ENCODE results near the gene LRRC71. TPM values are rescaled to one million over a fixed set of nuclear protein-coding genes. Genes with fewer than 3 reads are reported as not detected.

The LRRC71 gene
- total and polyA plus RNA-seq, 7 experiments from 2014 or later = not detected

DNA sequence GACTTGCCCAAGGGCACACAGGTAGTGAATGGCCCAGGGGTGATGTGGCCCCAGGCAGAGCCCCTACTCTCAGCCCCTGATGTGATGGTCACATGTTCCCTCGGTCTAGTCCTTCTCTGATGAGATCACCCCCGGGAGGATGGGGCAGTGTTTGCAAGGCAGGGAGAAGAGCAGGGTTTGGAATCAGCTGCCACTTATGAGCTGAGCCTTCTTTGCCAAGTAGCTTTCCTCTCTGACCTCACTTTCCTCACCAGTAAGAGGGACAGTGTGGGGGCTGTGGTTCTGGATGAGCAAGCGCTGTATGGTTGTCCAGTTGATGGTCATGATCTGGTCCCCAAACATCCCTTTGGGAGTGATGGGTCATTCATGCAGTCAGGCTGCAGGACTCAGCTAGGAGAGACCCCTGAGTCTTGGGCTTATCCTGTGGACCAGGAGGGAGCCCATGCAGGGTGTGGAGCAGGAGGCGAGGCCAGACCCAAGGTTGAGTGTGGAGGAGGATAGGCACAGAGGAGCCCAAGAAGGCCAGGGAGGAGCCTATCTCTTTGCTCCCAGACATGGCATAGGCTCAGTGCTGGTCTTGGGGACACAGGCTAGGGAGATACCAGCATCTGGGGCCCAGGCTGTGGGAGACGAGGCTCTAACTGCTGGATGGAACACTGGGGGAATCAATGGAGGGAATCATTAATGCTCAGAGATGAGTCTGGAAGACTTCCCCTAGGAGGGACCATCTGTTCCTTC is 42.8 kb upstream of the LRRC71 start:
- ATAC-seq (no peak), DNase-seq (no peak)
- no peaks in the 10 kb centered on the region for H3K27me3 ChIP-seq (ENCODE audit: control insufficient read depth in 2 of 2, insufficient read depth in 2 of 2, low read length in 2 of 2)
- intact Hi-C loops (cut with micrococcal nuclease) = no loop called here
- H3K27ac ChIP-seq (ENCODE audit: low read depth, low read length) = no peak overlapping the region
- Mint-ChIP-seq H3K36me3 (no peaks in the 10 kb centered on the region), H3K4me1 (no peaks in the 10 kb centered on the region), H3K9me3 (peaks cover 0 to 2% (median 0%) of the 10 kb centered on the region in 11 donors), H3K4me3 (no peak overlapping the region), H3K27me3 (peaks cover 0 to 41% (median 11%) of the 10 kb centered on the region in 5 donors), H3K27ac (no peak overlapping the region)
- H3K36me3 ChIP-seq (ENCODE audit: control insufficient read depth in 2 of 3, insufficient read depth in 3 of 3, low read length in 3 of 3) = no peaks in the 10 kb centered on the region
- POLR2A ChIA-PET = no interaction called here
- H3K4me3 ChIP-seq (ENCODE audit: low read length) = no peak overlapping the region
- no peaks in the 10 kb centered on the region for H3K4me1 ChIP-seq (ENCODE audit: control insufficient read depth in 2 of 2, insufficient read depth in 2 of 2, low read length in 2 of 2)
- CTCF ChIA-PET = no interaction called here
- no peaks in the 10 kb centered on the region for H3K9me3 ChIP-seq (ENCODE audit: control insufficient read depth in 2 of 3, low read length in 3 of 3)

DNA sequence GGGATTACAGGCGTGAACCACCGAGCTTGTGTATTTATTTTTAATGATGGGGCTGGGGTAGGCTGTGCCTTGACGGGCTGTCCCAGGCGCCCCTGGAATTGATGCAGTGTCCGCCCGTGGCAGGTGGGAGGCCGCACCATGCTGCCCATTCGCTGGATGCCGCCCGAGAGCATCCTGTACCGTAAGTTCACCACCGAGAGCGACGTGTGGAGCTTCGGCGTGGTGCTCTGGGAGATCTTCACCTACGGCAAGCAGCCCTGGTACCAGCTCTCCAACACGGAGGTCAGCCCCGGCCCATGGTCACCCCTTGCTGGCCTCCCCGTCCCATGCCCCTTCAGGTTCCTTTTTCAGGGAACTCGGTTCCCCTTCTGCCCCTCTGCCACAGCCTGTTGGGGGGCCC is 40.6 kb upstream of the LRRC71 start:
- H3K4me3 Mint-ChIP-seq = no peak overlapping the region
- no peaks in the 10 kb centered on the region for H3K36me3 ChIP-seq (ENCODE audit: control insufficient read depth in 2 of 3, insufficient read depth in 3 of 3, low read length in 3 of 3)
- H3K9me3 Mint-ChIP-seq = peaks cover 0 to 2% (median 0%) of the 10 kb centered on the region in 11 donors
- no peaks in the 10 kb centered on the region for H3K27me3 ChIP-seq (ENCODE audit: control insufficient read depth in 2 of 2, insufficient read depth in 2 of 2, low read length in 2 of 2)
- no peaks in the 10 kb centered on the region for H3K9me3 ChIP-seq (ENCODE audit: control insufficient read depth in 2 of 3, low read length in 3 of 3)
- H3K27ac Mint-ChIP-seq = no peak overlapping the region
- intact Hi-C loops (cut with micrococcal nuclease) = no loop called here
- CTCF ChIA-PET = no interaction called here
- no peaks in the 10 kb centered on the region for H3K36me3 Mint-ChIP-seq
- ATAC-seq (no peak), DNase-seq (no peak)
- H3K27ac ChIP-seq (ENCODE audit: low read depth, low read length) = no peak overlapping the region
- no peaks in the 10 kb centered on the region for H3K4me1 Mint-ChIP-seq
- H3K27me3 Mint-ChIP-seq = peaks cover 5 to 46% (median 8%) of the 10 kb centered on the region in 5 donors
- H3K4me3 ChIP-seq (ENCODE audit: low read length) = no peak overlapping the region
- H3K4me1 ChIP-seq (ENCODE audit: control insufficient read depth in 2 of 2, insufficient read depth in 2 of 2, low read length in 2 of 2) = no peaks in the 10 kb centered on the region
- POLR2A ChIA-PET = no interaction called here

DNA sequence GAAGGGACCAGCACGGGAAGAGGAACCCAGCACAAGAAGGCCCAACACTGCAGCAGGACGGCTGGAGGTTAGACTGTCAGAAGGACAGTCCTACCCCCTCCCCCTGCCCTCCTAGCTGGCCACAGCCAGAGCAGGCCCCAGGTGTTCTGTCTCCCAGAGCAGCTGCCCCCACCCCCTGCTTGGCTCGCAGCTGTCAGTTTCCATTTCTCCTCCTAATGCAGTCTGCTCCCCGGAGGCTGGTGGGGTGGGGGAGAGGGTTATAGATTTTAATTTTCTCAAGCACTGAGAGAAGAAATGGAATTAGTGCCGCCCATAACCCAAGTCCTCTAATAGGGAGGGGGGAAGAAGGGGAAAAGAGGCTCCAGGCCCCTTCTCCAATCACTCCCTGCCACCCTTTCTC is 40.0 kb upstream of the LRRC71 start:
- Mint-ChIP-seq H3K4me3 (no peak overlapping the region), H3K4me1 (no peaks in the 10 kb centered on the region), H3K27me3 (peaks cover 4 to 46% (median 6%) of the 10 kb centered on the region in 5 donors), H3K9me3 (peaks cover 0 to 2% (median 0%) of the 10 kb centered on the region in 11 donors), H3K36me3 (no peaks in the 10 kb centered on the region), H3K27ac (no peak overlapping the region)
- intact Hi-C loops (cut with micrococcal nuclease) = no loop called here
- H3K4me3 ChIP-seq (ENCODE audit: low read length) = no peak overlapping the region
- CTCF ChIA-PET = interaction anchor here (0.7 kb wide), 1 partner anchor 78 kb away, joined by 3 read pairs; no protein-coding TSS in a partner anchor
- POLR2A ChIA-PET = no interaction called here
- H3K4me1 ChIP-seq (ENCODE audit: control insufficient read depth in 2 of 2, insufficient read depth in 2 of 2, low read length in 2 of 2) = no peaks in the 10 kb centered on the region
- ATAC-seq = no peak
- no peak for DNase-seq
- no peaks in the 10 kb centered on the region for H3K36me3 ChIP-seq (ENCODE audit: control insufficient read depth in 2 of 3, insufficient read depth in 3 of 3, low read length in 3 of 3)
- no peaks in the 10 kb centered on the region for H3K9me3 ChIP-seq (ENCODE audit: control insufficient read depth in 2 of 3, low read length in 3 of 3)
- no peaks in the 10 kb centered on the region for H3K27me3 ChIP-seq (ENCODE audit: control insufficient read depth in 2 of 2, insufficient read depth in 2 of 2, low read length in 2 of 2)
- no peak overlapping the region for H3K27ac ChIP-seq (ENCODE audit: low read depth, low read length)

DNA sequence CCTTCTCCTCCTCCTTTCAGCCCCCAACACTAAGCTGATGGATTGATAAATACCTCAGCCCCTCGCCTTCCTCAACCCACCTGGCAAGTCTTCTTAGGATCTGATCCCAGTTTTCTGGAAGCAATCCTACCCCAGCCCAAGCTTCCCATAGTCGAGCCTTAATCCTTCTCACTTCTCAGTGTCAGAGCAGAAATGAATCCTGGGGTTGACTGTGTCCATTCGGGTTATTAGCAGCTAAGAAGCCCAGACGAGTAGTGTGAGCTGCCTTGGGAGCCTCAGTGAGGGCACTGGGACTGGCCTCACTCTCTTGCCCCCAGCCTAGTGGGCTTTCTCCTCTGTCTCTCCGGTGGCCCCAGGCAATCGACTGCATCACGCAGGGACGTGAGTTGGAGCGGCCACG is 39.3 kb upstream of the LRRC71 start:
- no peak for DNase-seq
- peaks cover 0 to 2% (median 0%) of the 10 kb centered on the region in 11 donors for H3K9me3 Mint-ChIP-seq
- H3K4me3 ChIP-seq (ENCODE audit: low read length) = no peak overlapping the region
- peaks cover 5 to 49% (median 6%) of the 10 kb centered on the region in 5 donors for H3K27me3 Mint-ChIP-seq
- no peaks in the 10 kb centered on the region for H3K27me3 ChIP-seq (ENCODE audit: control insufficient read depth in 2 of 2, insufficient read depth in 2 of 2, low read length in 2 of 2)
- no peaks in the 10 kb centered on the region for H3K4me1 ChIP-seq (ENCODE audit: control insufficient read depth in 2 of 2, insufficient read depth in 2 of 2, low read length in 2 of 2)
- CTCF ChIA-PET = interaction anchor here (0.7 kb wide), 1 partner anchor 78 kb away, joined by 3 read pairs; no protein-coding TSS in a partner anchor
- no peaks in the 10 kb centered on the region for H3K36me3 ChIP-seq (ENCODE audit: control insufficient read depth in 2 of 3, insufficient read depth in 3 of 3, low read length in 3 of 3)
- POLR2A ChIA-PET = no interaction called here
- ATAC-seq = no peak
- no peaks in the 10 kb centered on the region for H3K36me3 Mint-ChIP-seq
- no peak overlapping the region for H3K27ac Mint-ChIP-seq
- no peaks in the 10 kb centered on the region for H3K9me3 ChIP-seq (ENCODE audit: control insufficient read depth in 2 of 3, low read length in 3 of 3)
- H3K27ac ChIP-seq (ENCODE audit: low read depth, low read length) = no peak overlapping the region
- intact Hi-C loops (cut with micrococcal nuclease) = no loop called here
- no peaks in the 10 kb centered on the region for H3K4me1 Mint-ChIP-seq
- no peak overlapping the region for H3K4me3 Mint-ChIP-seq

DNA sequence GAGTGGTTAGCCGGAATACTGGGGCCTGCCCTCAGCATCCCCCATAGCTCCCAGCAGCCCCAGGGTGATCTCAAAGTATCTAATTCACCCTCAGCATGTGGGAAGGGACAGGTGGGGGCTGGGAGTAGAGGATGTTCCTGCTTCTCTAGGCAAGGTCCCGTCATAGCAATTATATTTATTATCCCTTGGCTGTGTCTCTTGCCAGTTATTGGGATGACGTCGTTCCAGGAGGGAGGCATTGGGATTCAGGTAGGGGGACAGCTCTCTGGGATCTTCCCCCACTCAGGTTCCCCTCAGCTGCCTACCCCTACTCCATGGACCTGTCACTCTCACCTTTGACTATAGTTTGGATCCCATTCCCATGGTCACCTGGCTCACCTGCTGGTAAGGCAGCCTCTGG is 38.8 kb upstream of the LRRC71 start:
- H3K27me3 ChIP-seq (ENCODE audit: control insufficient read depth in 2 of 2, insufficient read depth in 2 of 2, low read length in 2 of 2) = no peaks in the 10 kb centered on the region
- ATAC-seq = no peak
- no peaks in the 10 kb centered on the region for H3K9me3 ChIP-seq (ENCODE audit: control insufficient read depth in 2 of 3, low read length in 3 of 3)
- DNase-seq = no peak
- intact Hi-C loops (cut with micrococcal nuclease) = no loop called here
- Mint-ChIP-seq H3K4me1 (peaks cover 0 to 4% (median 0%) of the 10 kb centered on the region in 7 donors), H3K27ac (no peak overlapping the region), H3K27me3 (peaks cover 5 to 54% (median 10%) of the 10 kb centered on the region in 5 donors), H3K4me3 (no peak overlapping the region), H3K9me3 (peaks cover 0 to 2% (median 0%) of the 10 kb centered on the region in 11 donors), H3K36me3 (no peaks in the 10 kb centered on the region)
- no peaks in the 10 kb centered on the region for H3K4me1 ChIP-seq (ENCODE audit: control insufficient read depth in 2 of 2, insufficient read depth in 2 of 2, low read length in 2 of 2)
- no peaks in the 10 kb centered on the region for H3K36me3 ChIP-seq (ENCODE audit: control insufficient read depth in 2 of 3, insufficient read depth in 3 of 3, low read length in 3 of 3)
- CTCF ChIA-PET = no interaction called here
- H3K27ac ChIP-seq (ENCODE audit: low read depth, low read length) = no peak overlapping the region
- POLR2A ChIA-PET = no interaction called here
- H3K4me3 ChIP-seq (ENCODE audit: low read length) = no peak overlapping the region

DNA sequence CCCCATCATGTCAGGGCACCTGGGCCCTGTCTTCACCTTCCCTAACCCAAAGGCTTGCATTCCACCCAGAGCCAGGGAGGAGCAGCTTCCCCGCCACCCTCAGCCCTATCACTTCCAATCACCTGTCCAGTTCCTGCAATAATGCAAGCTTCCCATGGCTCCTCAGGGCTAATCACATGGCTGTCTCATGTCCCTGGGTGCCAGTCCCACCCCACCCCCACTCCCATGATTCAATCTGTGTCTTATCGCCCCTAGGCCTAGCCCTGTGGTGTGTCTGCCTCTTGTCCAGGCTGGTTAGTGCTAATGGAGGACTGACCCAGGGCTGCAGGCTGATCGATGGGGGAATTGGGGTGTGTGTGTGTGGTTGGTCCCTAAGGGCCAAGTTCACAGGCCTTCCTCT is 37.9 kb upstream of the LRRC71 start:
- Histone ChIP-seq H3K4me3 (ENCODE audit: low read length) (no peak overlapping the region), H3K36me3 (ENCODE audit: control insufficient read depth in 2 of 3, insufficient read depth in 3 of 3, low read length in 3 of 3) (no peaks in the 10 kb centered on the region), H3K27me3 (ENCODE audit: control insufficient read depth in 2 of 2, insufficient read depth in 2 of 2, low read length in 2 of 2) (no peaks in the 10 kb centered on the region), H3K9me3 (ENCODE audit: control insufficient read depth in 2 of 3, low read length in 3 of 3) (no peaks in the 10 kb centered on the region), H3K27ac (ENCODE audit: low read depth, low read length) (no peak overlapping the region), H3K4me1 (ENCODE audit: control insufficient read depth in 2 of 2, insufficient read depth in 2 of 2, low read length in 2 of 2) (no peaks in the 10 kb centered on the region)
- Mint-ChIP-seq H3K36me3 (no peaks in the 10 kb centered on the region), H3K4me1 (peaks cover 0 to 4% (median 0%) of the 10 kb centered on the region in 7 donors), H3K9me3 (peaks cover 0 to 2% (median 0%) of the 10 kb centered on the region in 11 donors), H3K4me3 (no peak overlapping the region), H3K27ac (no peak overlapping the region), H3K27me3 (peaks cover 6 to 59% (median 13%) of the 10 kb centered on the region in 5 donors)
- intact Hi-C loops (cut with micrococcal nuclease) = no loop called here
- ChIA-PET POLR2A (no interaction called here), CTCF (no interaction called here)
- no peak for DNase-seq
- ATAC-seq = no peak

DNA sequence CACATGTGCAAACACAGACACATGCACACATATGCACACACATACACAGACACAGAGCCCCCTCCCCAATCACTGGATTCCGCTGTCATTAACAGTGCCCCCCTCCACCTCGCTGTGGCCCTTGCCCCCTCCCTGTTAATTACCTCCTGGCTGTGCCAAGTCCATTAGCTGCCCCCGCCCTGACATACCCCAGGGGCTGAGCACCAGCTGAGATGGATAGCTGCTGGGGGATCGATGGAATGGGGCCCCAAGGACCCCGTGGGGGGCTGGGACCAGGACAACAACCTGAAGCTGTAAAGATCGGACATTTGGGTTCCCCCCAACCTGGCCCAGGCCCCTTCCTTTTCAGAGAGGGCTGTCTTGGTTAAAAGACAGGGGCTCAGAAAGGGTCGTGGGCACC is 36.5 kb upstream of the LRRC71 start:
- H3K27me3 ChIP-seq (ENCODE audit: control insufficient read depth in 2 of 2, insufficient read depth in 2 of 2, low read length in 2 of 2) = no peaks in the 10 kb centered on the region
- no peak overlapping the region for H3K27ac Mint-ChIP-seq
- no peak for ATAC-seq
- H3K4me3 ChIP-seq (ENCODE audit: low read length) = no peak overlapping the region
- ChIA-PET POLR2A (no interaction called here), CTCF (interaction anchor here (0.6 to 0.7 kb wide), 2 partner anchors 13 to 80 kb away, joined by 3 to 5 read pairs; no protein-coding TSS in a partner anchor)
- intact Hi-C loops (cut with micrococcal nuclease) = no loop called here
- no peaks in the 10 kb centered on the region for H3K36me3 Mint-ChIP-seq
- no peak overlapping the region for H3K4me3 Mint-ChIP-seq
- no peak overlapping the region for H3K27ac ChIP-seq (ENCODE audit: low read depth, low read length)
- no peaks in the 10 kb centered on the region for H3K36me3 ChIP-seq (ENCODE audit: control insufficient read depth in 2 of 3, insufficient read depth in 3 of 3, low read length in 3 of 3)
- peaks cover 0 to 4% (median 0%) of the 10 kb centered on the region in 7 donors for H3K4me1 Mint-ChIP-seq
- no peaks in the 10 kb centered on the region for H3K4me1 ChIP-seq (ENCODE audit: control insufficient read depth in 2 of 2, insufficient read depth in 2 of 2, low read length in 2 of 2)
- DNase-seq = no peak
- peaks cover 6 to 61% (median 16%) of the 10 kb centered on the region in 5 donors for H3K27me3 Mint-ChIP-seq
- no peaks in the 10 kb centered on the region for H3K9me3 ChIP-seq (ENCODE audit: control insufficient read depth in 2 of 3, low read length in 3 of 3)
- no peaks in the 10 kb centered on the region for H3K9me3 Mint-ChIP-seq
